Fibroblast of lung (primary cell): Measurements from ENCODE around the gene FAM110A.

Experiments
- EZH2 ChIP-seq: IDR thresholded peaks from 2 replicates; pipeline ENCODE4 v1.5.1; 2012; ENCODE audit warnings: low read length, control low read depth, mild to moderate bottlenecking; ENCODE audit errors: missing control alignments
- TF ChIP-seq, protein P1 (sequence below), 2 donors: IDR thresholded peaks in 1 of 2; conservative IDR thresholded peaks in 1 of 2; 1 replicate in 1 of 2; 2 replicates in 1 of 2; pipeline ENCODE4 v1.5.1; 2011 to 2012; ENCODE audit warnings: low read length in 2 of 2, control low read depth in 1 of 2, inconsistent platforms in 1 of 2, low read depth in 1 of 2, mild to moderate bottlenecking in 1 of 2

GRCh38 chr20:846894-847278 lies 13.4 kb downstream of the FAM110A start:
- TF ChIP-seq, protein P1, sequence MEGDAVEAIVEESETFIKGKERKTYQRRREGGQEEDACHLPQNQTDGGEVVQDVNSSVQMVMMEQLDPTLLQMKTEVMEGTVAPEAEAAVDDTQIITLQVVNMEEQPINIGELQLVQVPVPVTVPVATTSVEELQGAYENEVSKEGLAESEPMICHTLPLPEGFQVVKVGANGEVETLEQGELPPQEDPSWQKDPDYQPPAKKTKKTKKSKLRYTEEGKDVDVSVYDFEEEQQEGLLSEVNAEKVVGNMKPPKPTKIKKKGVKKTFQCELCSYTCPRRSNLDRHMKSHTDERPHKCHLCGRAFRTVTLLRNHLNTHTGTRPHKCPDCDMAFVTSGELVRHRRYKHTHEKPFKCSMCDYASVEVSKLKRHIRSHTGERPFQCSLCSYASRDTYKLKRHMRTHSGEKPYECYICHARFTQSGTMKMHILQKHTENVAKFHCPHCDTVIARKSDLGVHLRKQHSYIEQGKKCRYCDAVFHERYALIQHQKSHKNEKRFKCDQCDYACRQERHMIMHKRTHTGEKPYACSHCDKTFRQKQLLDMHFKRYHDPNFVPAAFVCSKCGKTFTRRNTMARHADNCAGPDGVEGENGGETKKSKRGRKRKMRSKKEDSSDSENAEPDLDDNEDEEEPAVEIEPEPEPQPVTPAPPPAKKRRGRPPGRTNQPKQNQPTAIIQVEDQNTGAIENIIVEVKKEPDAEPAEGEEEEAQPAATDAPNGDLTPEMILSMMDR (conservative IDR thresholded peaks at IDR 0.05 in 1 of 2, IDR thresholded peaks at IDR 0.05 in 1 of 2; ENCODE audit: low read depth in 1 of 2, low read length in 2 of 2): no peak
- TF ChIP-seq EZH2: no peak
